Measurements from ENCODE around the gene RGL3. TPM values are rescaled to one million over a fixed set of nuclear protein-coding genes. Genes with fewer than 3 reads are reported as not detected.

Gene RGL3
- polyA plus RNA-seq, 1 of the 3 experiments (the other 2 are of a cell fraction) = 13.3 TPM

DNA sequence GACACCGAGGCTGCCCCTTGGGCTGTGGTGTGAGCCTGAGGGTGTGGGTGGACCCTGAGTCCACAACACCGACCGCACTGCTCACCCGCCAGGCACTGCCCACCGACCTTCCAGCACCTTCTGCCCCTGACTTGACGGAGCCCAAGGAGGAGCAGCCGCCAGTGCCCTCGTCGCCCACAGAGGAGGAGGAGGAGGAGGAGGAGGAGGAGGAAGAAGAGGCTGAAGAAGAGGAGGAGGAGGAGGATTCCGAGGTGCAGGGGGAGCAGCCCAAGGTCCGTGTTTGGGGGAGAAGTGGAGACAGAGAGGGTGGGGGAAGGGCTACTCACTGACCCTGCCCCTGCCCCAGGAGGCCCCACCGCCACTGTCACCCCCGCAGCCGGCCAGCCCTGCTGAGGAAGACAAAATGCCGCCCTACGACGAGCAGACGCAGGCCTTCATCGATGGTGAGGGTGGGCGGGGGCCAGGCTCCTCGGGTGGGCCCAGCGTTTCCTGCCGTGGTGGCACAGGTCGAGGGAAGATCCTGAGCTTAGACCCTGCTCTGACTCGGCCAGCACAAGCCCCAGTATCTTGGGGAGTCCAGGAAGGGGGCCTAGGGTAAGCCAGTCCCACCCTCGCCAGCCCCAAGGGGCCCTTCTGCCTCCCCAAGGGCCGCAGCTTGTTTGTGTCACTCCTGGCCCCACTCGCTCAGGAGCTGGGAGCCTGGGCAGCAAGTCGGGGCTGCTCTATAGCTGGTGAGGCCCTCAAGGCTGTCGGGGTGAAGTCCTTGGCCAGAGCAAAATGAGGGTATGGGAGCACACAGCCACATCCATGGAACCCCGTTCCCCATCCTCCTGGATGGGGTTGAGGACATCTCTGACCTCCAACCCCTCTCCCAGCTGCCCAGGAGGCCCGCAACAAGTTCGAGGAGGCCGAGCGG, 28.5 kb upstream of the RGL3 start (continued):
- TF ChIP-seq, protein P1, sequence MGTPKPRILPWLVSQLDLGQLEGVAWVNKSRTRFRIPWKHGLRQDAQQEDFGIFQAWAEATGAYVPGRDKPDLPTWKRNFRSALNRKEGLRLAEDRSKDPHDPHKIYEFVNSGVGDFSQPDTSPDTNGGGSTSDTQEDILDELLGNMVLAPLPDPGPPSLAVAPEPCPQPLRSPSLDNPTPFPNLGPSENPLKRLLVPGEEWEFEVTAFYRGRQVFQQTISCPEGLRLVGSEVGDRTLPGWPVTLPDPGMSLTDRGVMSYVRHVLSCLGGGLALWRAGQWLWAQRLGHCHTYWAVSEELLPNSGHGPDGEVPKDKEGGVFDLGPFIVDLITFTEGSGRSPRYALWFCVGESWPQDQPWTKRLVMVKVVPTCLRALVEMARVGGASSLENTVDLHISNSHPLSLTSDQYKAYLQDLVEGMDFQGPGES (IDR thresholded peaks at IDR 0.05; ENCODE audit: low read depth, low read length) = no peak
- TF ChIP-seq FOXM1 (IDR thresholded peaks at IDR 0.05; ENCODE audit: low read depth) (no peak), MEF2A (IDR thresholded peaks at IDR 0.05; ENCODE audit: borderline replicate concordance, low read depth) (no peak), NRF1 (IDR thresholded peaks at IDR 0.05; ENCODE audit: low read depth, low read length) (no peak)
- TF ChIP-seq, protein P2, sequence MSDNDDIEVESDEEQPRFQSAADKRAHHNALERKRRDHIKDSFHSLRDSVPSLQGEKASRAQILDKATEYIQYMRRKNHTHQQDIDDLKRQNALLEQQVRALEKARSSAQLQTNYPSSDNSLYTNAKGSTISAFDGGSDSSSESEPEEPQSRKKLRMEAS (IDR thresholded peaks at IDR 0.05; ENCODE audit: low read depth) = no peak

DNA sequence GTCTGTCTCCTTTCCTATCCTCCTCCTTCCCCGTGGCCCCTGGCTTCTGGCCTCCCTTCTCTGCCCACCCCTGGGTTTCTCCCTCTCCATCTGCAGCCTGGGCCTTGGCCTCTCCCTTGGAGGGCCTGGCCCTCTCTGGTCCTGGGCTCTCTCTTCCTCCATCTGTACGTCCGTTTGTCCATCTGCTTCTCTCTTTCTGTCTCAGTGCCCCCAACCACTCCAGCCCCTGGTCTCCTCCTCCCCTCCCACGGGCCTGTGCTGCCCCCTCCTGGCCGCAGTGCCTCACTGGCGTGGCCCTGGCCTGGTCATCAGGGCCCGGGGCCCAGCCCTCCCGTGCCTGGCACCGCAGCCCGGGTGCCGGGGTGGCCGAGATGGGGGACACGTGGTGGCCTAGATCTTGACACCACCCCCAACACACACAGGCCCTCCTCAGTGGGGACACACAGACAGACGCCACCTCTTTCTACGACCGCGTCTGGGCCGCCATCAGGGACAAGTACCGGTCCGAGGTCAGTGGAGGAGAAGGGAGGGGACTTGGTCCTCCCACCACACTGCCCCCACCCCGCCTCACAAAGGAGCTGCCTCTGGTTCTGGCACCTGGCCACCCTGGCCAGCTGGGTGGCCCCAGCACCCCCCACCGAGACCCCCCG, 27.7 kb upstream of the RGL3 start:
- Histone ChIP-seq H4K20me1 (ENCODE audit: insufficient read depth) (no peaks in the 10 kb centered on the region), H3K9me2 (no peaks in the 10 kb centered on the region), H2AFZ (ENCODE audit: low read depth) (no peak overlapping the region), H3K79me2 (ENCODE audit: insufficient read depth) (0 out of 2 replicates have a peak, but pooled peaks cover 4% of the 10 kb centered on the region), H3K27me3 (ENCODE audit: insufficient read depth) (no peaks in the 10 kb centered on the region), H3K9ac (no peak overlapping the region), H3K4me1 (ENCODE audit: control insufficient read depth in 1 of 2, insufficient read depth in 2 of 2, low read depth in 1 of 2, low read length in 1 of 2) (no peaks in the 10 kb centered on the region), H3K9me3 (no peaks in the 10 kb centered on the region), H3F3A (replicated peaks; ENCODE audit: insufficient read depth) (peaks cover 9% of the 10 kb centered on the region), H3K36me3 (replicated peaks in 1 of 2; ENCODE audit: control insufficient read depth in 1 of 2, insufficient read depth in 2 of 2, low read length in 1 of 2) (peaks cover 18 to 43% of the 10 kb centered on the region in 2 experiments), H3K4me3 (ENCODE audit: low read depth in 2 of 2, low read length in 1 of 2) (no peak overlapping the region; a peak in 1 of 4 replicates), H3K4me2 (no peak overlapping the region), H3K27ac (ENCODE audit: low read depth in 2 of 2, low read length in 1 of 2) (no peak overlapping the region)
- 60% methylated on average over 13 of the region's 23 CpGs for WGBS (ENCODE audit: low lambda C conversion rate)
- peak; percentile 97 for DNase-seq
- TF ChIP-seq SMC3 (IDR thresholded peaks at IDR 0.05; ENCODE audit: low read depth, low read length) (peak; percentile 62), POLR2AphosphoS5 (IDR thresholded peaks at IDR 0.05; ENCODE audit: low read depth, low read length) (no peak), RAD21 (IDR thresholded peaks at IDR 0.05; ENCODE audit: low read length) (peak; percentile 81), TAF1 (IDR thresholded peaks at IDR 0.05; ENCODE audit: borderline replicate concordance, low read depth, low read length) (no peak)
- TF ChIP-seq, protein P3, sequence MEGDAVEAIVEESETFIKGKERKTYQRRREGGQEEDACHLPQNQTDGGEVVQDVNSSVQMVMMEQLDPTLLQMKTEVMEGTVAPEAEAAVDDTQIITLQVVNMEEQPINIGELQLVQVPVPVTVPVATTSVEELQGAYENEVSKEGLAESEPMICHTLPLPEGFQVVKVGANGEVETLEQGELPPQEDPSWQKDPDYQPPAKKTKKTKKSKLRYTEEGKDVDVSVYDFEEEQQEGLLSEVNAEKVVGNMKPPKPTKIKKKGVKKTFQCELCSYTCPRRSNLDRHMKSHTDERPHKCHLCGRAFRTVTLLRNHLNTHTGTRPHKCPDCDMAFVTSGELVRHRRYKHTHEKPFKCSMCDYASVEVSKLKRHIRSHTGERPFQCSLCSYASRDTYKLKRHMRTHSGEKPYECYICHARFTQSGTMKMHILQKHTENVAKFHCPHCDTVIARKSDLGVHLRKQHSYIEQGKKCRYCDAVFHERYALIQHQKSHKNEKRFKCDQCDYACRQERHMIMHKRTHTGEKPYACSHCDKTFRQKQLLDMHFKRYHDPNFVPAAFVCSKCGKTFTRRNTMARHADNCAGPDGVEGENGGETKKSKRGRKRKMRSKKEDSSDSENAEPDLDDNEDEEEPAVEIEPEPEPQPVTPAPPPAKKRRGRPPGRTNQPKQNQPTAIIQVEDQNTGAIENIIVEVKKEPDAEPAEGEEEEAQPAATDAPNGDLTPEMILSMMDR (IDR thresholded peaks at IDR 0.05) = peak; percentile 85
- POLR2A ChIA-PET = interaction anchor here (1.3 kb wide), 1 partner anchor 12 kb away, joined by 4 read pairs; the partner anchor contains the start of genes ODAD3 and PRKCSH
- CTCF ChIA-PET = interaction anchor here (0.6 to 4.2 kb wide), 21 partner anchors 11 to 216 kb away, joined by 3 to 36 read pairs (median 5); partner anchors contain the start of genes EPOR and TSPAN16
